ENCODE data around the gene PIGO.

DNA sequence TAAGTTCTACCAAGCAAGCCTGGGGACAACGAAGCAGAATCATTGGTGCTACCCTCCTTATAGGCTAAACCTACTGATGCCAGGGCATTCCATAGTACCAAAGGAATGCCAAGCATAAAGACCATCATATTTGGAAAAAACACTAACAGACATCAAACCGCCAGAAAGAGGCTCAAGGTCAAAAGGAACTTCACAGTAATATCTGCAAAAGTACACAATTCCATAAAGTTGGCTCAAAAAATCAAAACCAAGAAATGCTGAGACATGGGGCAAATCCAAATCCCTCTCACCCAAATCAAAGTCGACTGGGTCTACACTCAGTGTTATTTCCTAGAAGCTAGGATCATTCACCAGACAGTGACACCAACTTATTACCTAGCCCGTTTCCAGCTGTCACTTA, 27.4 kb downstream of the PIGO start:
- TF ChIP-seq, protein P1, sequence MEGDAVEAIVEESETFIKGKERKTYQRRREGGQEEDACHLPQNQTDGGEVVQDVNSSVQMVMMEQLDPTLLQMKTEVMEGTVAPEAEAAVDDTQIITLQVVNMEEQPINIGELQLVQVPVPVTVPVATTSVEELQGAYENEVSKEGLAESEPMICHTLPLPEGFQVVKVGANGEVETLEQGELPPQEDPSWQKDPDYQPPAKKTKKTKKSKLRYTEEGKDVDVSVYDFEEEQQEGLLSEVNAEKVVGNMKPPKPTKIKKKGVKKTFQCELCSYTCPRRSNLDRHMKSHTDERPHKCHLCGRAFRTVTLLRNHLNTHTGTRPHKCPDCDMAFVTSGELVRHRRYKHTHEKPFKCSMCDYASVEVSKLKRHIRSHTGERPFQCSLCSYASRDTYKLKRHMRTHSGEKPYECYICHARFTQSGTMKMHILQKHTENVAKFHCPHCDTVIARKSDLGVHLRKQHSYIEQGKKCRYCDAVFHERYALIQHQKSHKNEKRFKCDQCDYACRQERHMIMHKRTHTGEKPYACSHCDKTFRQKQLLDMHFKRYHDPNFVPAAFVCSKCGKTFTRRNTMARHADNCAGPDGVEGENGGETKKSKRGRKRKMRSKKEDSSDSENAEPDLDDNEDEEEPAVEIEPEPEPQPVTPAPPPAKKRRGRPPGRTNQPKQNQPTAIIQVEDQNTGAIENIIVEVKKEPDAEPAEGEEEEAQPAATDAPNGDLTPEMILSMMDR (conservative IDR thresholded peaks at IDR 0.05): no peak
- TF ChIP-seq ZFX (IDR thresholded peaks at IDR 0.05): no peak
